Fibroblast of lung (primary cell): ENCODE results near the gene OLR1. TPM values are rescaled to one million over a fixed set of nuclear protein-coding genes. Genes with fewer than 3 reads are reported as not detected.

Experiments used
- DNase-seq, 2 donors: peaks; one replicate each; pipeline versions ENCODE4 v3.0.0 to v3.0.0-alpha.2; 2010; ENCODE audit warnings: low read depth in 2 of 2
- H2AFZ ChIP-seq: 2 replicates; pipeline ENCODE4 v1.5.1; 2012; ENCODE audit warnings: low read length, control low read depth, inconsistent platforms
- H3K27ac ChIP-seq: 2 replicates; pipeline ENCODE4 v1.5.1; 2011; ENCODE audit warnings: low read length, control low read depth; ENCODE audit not compliant: insufficient read depth
- H3K27me3 ChIP-seq: 2 replicates; pipeline ENCODE4 v1.5.1; 2011; ENCODE audit warnings: mild to moderate bottlenecking, low read length; ENCODE audit not compliant: control insufficient read depth, insufficient read depth
- H3K36me3 ChIP-seq: 2 replicates; pipeline ENCODE4 v1.5.1; 2011; ENCODE audit warnings: low read length; ENCODE audit not compliant: control insufficient read depth, insufficient read depth
- H3K4me1 ChIP-seq: 2 replicates; pipeline ENCODE4 v1.5.1; 2011; ENCODE audit warnings: low read length; ENCODE audit not compliant: control insufficient read depth, insufficient read depth; ENCODE audit errors: extremely low read depth
- H3K4me2 ChIP-seq: 2 replicates; pipeline ENCODE4 v1.5.1; 2011; ENCODE audit warnings: low read length, control low read depth; ENCODE audit not compliant: insufficient read depth; ENCODE audit errors: extremely low read depth
- H3K4me3 ChIP-seq, 4 experiments: fragments of 200-600 bp in 1 of 4; sonication (generic) in 1 of 4; replicated peaks in 1 of 4; 2 replicates each; pipeline ENCODE4 v1.5.1; 2011 to 2016; ENCODE audit warnings: low read length in 4 of 4, low read depth in 3 of 4, mild to moderate bottlenecking in 3 of 4, control low read depth in 2 of 4, inconsistent platforms in 1 of 4, mixed read lengths in 1 of 4; ENCODE audit not compliant: insufficient read depth in 1 of 4; ENCODE audit errors: control extremely low read depth in 1 of 4
- H3K79me2 ChIP-seq: 2 replicates; pipeline ENCODE4 v1.5.1; 2012; ENCODE audit warnings: mild to moderate bottlenecking, low read length, inconsistent platforms; ENCODE audit not compliant: control insufficient read depth, insufficient read depth
- H3K9ac ChIP-seq: 2 replicates; pipeline ENCODE4 v1.5.1; 2011; ENCODE audit warnings: mild to moderate bottlenecking, low read length, control low read depth; ENCODE audit not compliant: insufficient read depth
- H3K9me3 ChIP-seq: 2 replicates; pipeline ENCODE4 v1.5.1; 2012; ENCODE audit warnings: low read depth, low read length; ENCODE audit not compliant: control insufficient read depth, insufficient read depth
- H4K20me1 ChIP-seq: 2 replicates; pipeline ENCODE4 v1.5.1; 2011; ENCODE audit warnings: low read length; ENCODE audit not compliant: control insufficient read depth, insufficient read depth; ENCODE audit errors: extremely low read depth
- CTCF ChIP-seq, 2 donors: IDR thresholded peaks in 1 of 2; conservative IDR thresholded peaks in 1 of 2; 1 replicate in 1 of 2; 2 replicates in 1 of 2; pipeline ENCODE4 v1.5.1; 2011 to 2012; ENCODE audit warnings: low read length in 2 of 2, control low read depth in 1 of 2, inconsistent platforms in 1 of 2, low read depth in 1 of 2, mild to moderate bottlenecking in 1 of 2
- EZH2 ChIP-seq: IDR thresholded peaks from 2 replicates; pipeline ENCODE4 v1.5.1; 2012; ENCODE audit warnings: low read length, control low read depth, mild to moderate bottlenecking; ENCODE audit errors: missing control alignments
- polyA plus RNA-seq, 2 donors: library from polyadenylated mRNA; depleted of rRNA in 1 of 2; stranded (reverse) in 1 of 2; unstranded in 1 of 2; fragments of >200 nt; gene quantifications; 2 replicates each; pipeline ENCODE4 v1.2.1, GENCODE V29; 2011 to 2012; ENCODE audit warnings: missing spikeins in 1 of 2
- total RNA-seq: library from RNA; depleted of rRNA; stranded (reverse); fragments of >200 nt; gene quantifications from 2 replicates; pipeline ENCODE4 v1.2.1, GENCODE V29; 2014

The OLR1 gene
- total and polyA plus RNA-seq, 2 donors (not counting 1 experiment from before 2014, with no cell fraction given): 1.2 to 27.4 TPM

DNA sequence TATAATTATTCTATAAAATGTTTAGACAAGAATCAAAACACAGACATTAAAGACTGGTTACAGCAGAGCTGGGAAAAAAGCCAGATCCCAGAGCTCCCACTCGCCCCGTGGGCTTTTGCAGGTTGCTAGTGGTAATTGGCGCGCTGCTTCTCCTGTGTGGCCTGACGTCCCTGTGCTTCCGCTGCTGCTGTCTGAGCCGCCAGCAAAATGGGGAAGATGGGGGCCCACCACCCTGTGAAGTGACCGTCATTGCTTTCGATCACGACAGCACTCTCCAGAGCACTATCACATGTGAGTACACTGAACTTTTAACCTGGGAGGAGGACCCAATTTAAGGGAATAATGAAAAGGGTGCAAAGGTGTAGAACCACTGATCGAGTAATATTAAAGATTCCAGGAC lies 14.4 kb upstream of the OLR1 start:
- Histone ChIP-seq H3K79me2 (no peaks in the 10 kb centered on the region), H3K27me3 (no peaks in the 10 kb centered on the region), H3K9me3 (no peaks in the 10 kb centered on the region), H3K36me3 (no peaks in the 10 kb centered on the region), H3K4me1 (peaks cover 38% of the 10 kb centered on the region), H3K9ac (no peak overlapping the region), H3K27ac (no peak overlapping the region), H2AFZ (no peak overlapping the region), H3K4me3 (no peak overlapping the region), H3K4me2 (no peak overlapping the region), H4K20me1 (no peaks in the 10 kb centered on the region)
- no peak for TF ChIP-seq CTCF (conservative IDR thresholded peaks at IDR 0.05 in 1 of 2, IDR thresholded peaks at IDR 0.05 in 1 of 2; ENCODE audit: low read depth in 1 of 2, low read length in 2 of 2)
- no peak for DNase-seq

GRCh38 chr12:10184261-10184843 lies 12.4 kb upstream of the OLR1 start:
- no peak overlapping the region for H2AFZ ChIP-seq
- no peak overlapping the region for H3K9ac ChIP-seq
- H3K27ac ChIP-seq: peak overlapping the region; percentile 67
- peak overlapping the region; percentile 82 for H3K4me2 ChIP-seq
- H4K20me1 ChIP-seq: no peaks in the 10 kb centered on the region
- TF ChIP-seq EZH2 (no peak), CTCF (conservative IDR thresholded peaks at IDR 0.05 in 1 of 2, IDR thresholded peaks at IDR 0.05 in 1 of 2; ENCODE audit: low read depth in 1 of 2, low read length in 2 of 2) (no peak)
- peak; percentile 17 to 98 for DNase-seq
- no peaks in the 10 kb centered on the region for H3K79me2 ChIP-seq
- no peaks in the 10 kb centered on the region for H3K27me3 ChIP-seq
- no peaks in the 10 kb centered on the region for H3K36me3 ChIP-seq
- no peaks in the 10 kb centered on the region for H3K9me3 ChIP-seq
- no peak overlapping the region for H3K4me3 ChIP-seq
- H3K4me1 ChIP-seq: peaks cover 31% of the 10 kb centered on the region

DNA sequence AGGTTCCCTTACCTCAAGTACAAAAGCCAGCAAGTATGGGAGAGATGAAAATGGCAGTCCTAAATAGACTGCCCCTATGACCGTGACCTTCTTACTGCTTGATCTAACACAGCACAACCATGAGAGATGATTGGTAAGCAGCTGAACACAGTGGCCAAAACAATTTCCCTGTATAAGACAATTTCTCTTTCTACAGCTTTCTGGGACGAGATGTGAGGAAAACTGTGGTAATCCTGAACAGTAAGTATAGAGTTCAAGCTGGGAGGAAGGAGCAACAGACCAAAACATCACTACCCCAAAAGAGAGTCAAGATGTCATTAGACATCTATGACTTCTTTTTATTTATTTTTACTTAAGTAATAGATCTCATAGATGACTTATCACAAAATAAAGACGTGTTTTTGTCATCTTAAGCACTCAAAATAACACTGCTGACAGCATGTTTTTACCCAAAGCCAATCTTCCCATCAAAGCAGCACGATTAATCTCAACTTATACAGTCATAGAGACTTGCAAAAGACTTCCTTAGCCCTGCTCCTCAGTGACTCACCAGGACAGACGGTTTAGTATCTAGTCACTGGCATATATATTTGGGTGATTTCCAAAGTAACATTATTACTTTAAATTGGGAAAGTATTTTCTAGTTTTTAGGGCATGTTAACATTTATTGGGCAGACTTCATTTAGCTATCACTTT lies 10.6 kb upstream of the OLR1 start:
- Histone ChIP-seq H3K79me2 (no peaks in the 10 kb centered on the region), H4K20me1 (no peaks in the 10 kb centered on the region), H3K4me3 (no peak overlapping the region), H3K4me2 (peak overlapping the region; percentile 58), H3K9ac (no peak overlapping the region), H2AFZ (no peak overlapping the region), H3K36me3 (no peaks in the 10 kb centered on the region), H3K27ac (peak overlapping the region; percentile 78), H3K9me3 (no peaks in the 10 kb centered on the region), H3K4me1 (peaks cover 31% of the 10 kb centered on the region), H3K27me3 (no peaks in the 10 kb centered on the region)
- TF ChIP-seq CTCF (conservative IDR thresholded peaks at IDR 0.05 in 1 of 2, IDR thresholded peaks at IDR 0.05 in 1 of 2; ENCODE audit: low read depth in 1 of 2, low read length in 2 of 2) (no peak), EZH2 (no peak)
- peak; percentile 41 to 95 for DNase-seq
